IMR-90 (cell line): ENCODE data around the gene AUTS2. TPM values are rescaled to one million over a fixed set of nuclear protein-coding genes. Genes with fewer than 3 reads are reported as not detected.

Experiments
- ATAC-seq: fragments of 200-7000 bp; cut with Tn5 transposase; 2 replicates; pipeline ENCODE4 v1.9.1; 2020; ENCODE audit warnings: low read depth, mild to moderate bottlenecking, moderate library complexity
- BruUV-seq: library from RNA; stranded (reverse); fragments of 400-500 nt; replicated peaks from 2 replicates; lab custom pipeline; 2021; lab: Mats Ljungman, UMichigan
- CTCF ChIA-PET: fragments of 300-600 bp; formaldehyde crosslinking; extraction: SDS; loops from one replicate; lab custom pipeline; 2021; ENCODE audit warnings: antibody characterized with exemption; lab: Yijun Ruan, JAX
- POLR2A ChIA-PET: fragments of 300-600 bp; sonication (Branson Sonifier 250); formaldehyde crosslinking; loops from one replicate; lab custom pipeline; 2022; ENCODE audit warnings: antibody characterized with exemption; ENCODE audit not compliant: unreplicated experiment; lab: Charles Lee
- DNase-seq: peaks from one replicate; pipeline ENCODE4 v3.0.0; 2013
- H2AFZ ChIP-seq: replicated peaks from 2 replicates; pipeline ENCODE3; 2013; ENCODE audit warnings: low read length, mild to moderate bottlenecking; ENCODE audit not compliant: poor library complexity
- H2AK5ac ChIP-seq: 2 replicates; pipeline ENCODE4 v1.6.1; 2013; ENCODE audit warnings: low read depth, low read length, inconsistent platforms
- H2AK9ac ChIP-seq: replicated peaks from 2 replicates; pipeline ENCODE3; 2013; ENCODE audit warnings: mild to moderate bottlenecking, low read depth, low read length, moderate library complexity; ENCODE audit not compliant: poor library complexity
- H2BK120ac ChIP-seq: 2 replicates; pipeline ENCODE4 v1.6.1; 2013; ENCODE audit warnings: low read depth, low read length, inconsistent platforms
- H2BK15ac ChIP-seq: 3 replicates; pipeline ENCODE4 v1.6.1; 2013; ENCODE audit warnings: low read depth, low read length, inconsistent platforms
- H2BK20ac ChIP-seq: 2 replicates; pipeline ENCODE4 v1.6.1; 2013; ENCODE audit warnings: low read depth, mild to moderate bottlenecking, inconsistent platforms, low read length, moderate library complexity
- H2BK5ac ChIP-seq: 2 replicates; pipeline ENCODE4 v1.6.1; 2013; ENCODE audit warnings: mild to moderate bottlenecking, low read depth, low read length, inconsistent platforms; ENCODE audit not compliant: poor library complexity, severe bottlenecking
- H3K14ac ChIP-seq: replicated peaks from 2 replicates; pipeline ENCODE4 v1.6.1; 2013; ENCODE audit warnings: low read depth, low read length, inconsistent platforms
- H3K18ac ChIP-seq: 2 replicates; pipeline ENCODE4 v1.6.1; 2013; ENCODE audit warnings: low read depth, low read length, control low read depth
- H3K23ac ChIP-seq: 2 replicates; pipeline ENCODE4 v1.6.1; 2013; ENCODE audit warnings: low read depth, low read length, inconsistent platforms
- H3K27ac ChIP-seq: 2 replicates; pipeline ENCODE4 v1.5.1; 2013; ENCODE audit warnings: mild to moderate bottlenecking, control low read depth, low read length; ENCODE audit not compliant: insufficient read depth
- H3K27me3 ChIP-seq: 2 replicates; pipeline ENCODE4 v1.6.1; 2013; ENCODE audit warnings: low read length; ENCODE audit not compliant: control insufficient read depth, insufficient read depth
- H3K36me3 ChIP-seq: 2 replicates; pipeline ENCODE4 v1.6.1; 2013; ENCODE audit warnings: low read length, mixed read lengths; ENCODE audit not compliant: control insufficient read depth, insufficient read depth
- H3K4ac ChIP-seq: 2 replicates; pipeline ENCODE4 v1.6.1; 2013; ENCODE audit warnings: low read depth, low read length, inconsistent platforms
- H3K4me1 ChIP-seq: 2 replicates; pipeline ENCODE4 v1.6.1; 2013; ENCODE audit warnings: low read length, mixed read lengths; ENCODE audit not compliant: control insufficient read depth, insufficient read depth
- H3K4me2 ChIP-seq: 2 replicates; pipeline ENCODE4 v1.6.1; 2013; ENCODE audit warnings: low read depth, mild to moderate bottlenecking, control low read depth, low read length, moderate library complexity
- H3K4me3 ChIP-seq: 2 replicates; pipeline ENCODE4 v1.5.1; 2013; ENCODE audit warnings: low read depth, mild to moderate bottlenecking, control low read depth, low read length, moderate library complexity; ENCODE audit not compliant: insufficient read depth
- H3K56ac ChIP-seq: 2 replicates; pipeline ENCODE4 v1.6.1; 2013; ENCODE audit warnings: low read length, inconsistent platforms; ENCODE audit not compliant: insufficient read depth; ENCODE audit errors: extremely low read depth
- H3K79me1 ChIP-seq, 2 experiments: 2 replicates each; pipeline ENCODE4 v1.6.1; 2013; ENCODE audit warnings: low read length in 2 of 2, inconsistent platforms in 1 of 2, low read depth in 1 of 2
- H3K9ac ChIP-seq: 2 replicates; pipeline ENCODE4 v1.6.1; 2013; ENCODE audit warnings: low read depth, low read length, control low read depth
- H3K9me1 ChIP-seq: 2 replicates; pipeline ENCODE4 v1.6.1; 2013; ENCODE audit warnings: low read length, inconsistent platforms; ENCODE audit not compliant: insufficient read depth
- H3K9me3 ChIP-seq: 2 replicates; pipeline ENCODE4 v1.6.1; 2013; ENCODE audit warnings: low read length; ENCODE audit not compliant: control insufficient read depth, insufficient read depth
- H4K20me1 ChIP-seq: 2 replicates; pipeline ENCODE4 v1.6.1; 2013; ENCODE audit warnings: low read length, inconsistent platforms; ENCODE audit not compliant: insufficient read depth
- H4K5ac ChIP-seq: 2 replicates; pipeline ENCODE4 v1.6.1; 2013; ENCODE audit warnings: mild to moderate bottlenecking, low read depth, low read length, control low read depth
- H4K8ac ChIP-seq, 2 experiments: 2 replicates each; pipeline ENCODE4 v1.6.1; 2013; ENCODE audit warnings: low read depth in 2 of 2, low read length in 2 of 2, control low read depth in 1 of 2, inconsistent platforms in 1 of 2
- H4K91ac ChIP-seq: 2 replicates; pipeline ENCODE4 v1.6.1; 2013; ENCODE audit warnings: low read depth, low read length, inconsistent platforms; ENCODE audit not compliant: insufficient read depth
- BHLHE40 ChIP-seq: fragments of 150-350 bp; IDR thresholded peaks from 2 replicates; pipeline ENCODE4 v1.6.1; 2016; ENCODE audit warnings: mild to moderate bottlenecking, low read depth, low read length
- CEBPB ChIP-seq: IDR thresholded peaks from 2 replicates; pipeline ENCODE4 v1.6.1; 2012; ENCODE audit warnings: low read depth, low read length, improper control_type of control experiment
- FOS ChIP-seq: fragments of 150-350 bp; IDR thresholded peaks from 2 replicates; pipeline ENCODE4 v1.6.1; 2016; ENCODE audit warnings: low read depth, low read length
- MXI1 ChIP-seq: IDR thresholded peaks from 2 replicates; pipeline ENCODE4 v1.6.1; 2012; ENCODE audit warnings: low read depth, mild to moderate bottlenecking, low read length, moderate library complexity, borderline replicate concordance
- NFE2L2 ChIP-seq: fragments of 150-350 bp; IDR thresholded peaks from 2 replicates; pipeline ENCODE4 v1.6.1; 2016; ENCODE audit warnings: low read depth, mild to moderate bottlenecking, low read length
- POLR2A ChIP-seq: IDR thresholded peaks from 2 replicates; pipeline ENCODE4 v1.6.1; 2012; ENCODE audit warnings: mild to moderate bottlenecking, low read depth, low read length
- RCOR1 ChIP-seq: IDR thresholded peaks from 2 replicates; pipeline ENCODE4 v1.6.1; 2012; ENCODE audit warnings: mild to moderate bottlenecking, low read length, improper control_type of control experiment; ENCODE audit not compliant: insufficient replicate concordance
- RFX5 ChIP-seq: IDR thresholded peaks from 2 replicates; pipeline ENCODE4 v1.8.0; 2012; ENCODE audit warnings: low read depth, mild to moderate bottlenecking, low read length, moderate library complexity
- WGBS, 2 experiments: methylation state at CpG; one replicate each; pipeline versions ENCODE4 v1.1.5 to v1.1.7; 2013; ENCODE audit warnings: missing lambda C conversion rate in 2 of 2; ENCODE audit not compliant: insufficient read length in 1 of 2; ENCODE audit errors: extremely low coverage in 2 of 2; 5-methylcytosine and 5-hydroxymethylcytosine counted together
- dilution Hi-C: fragments of 300-500 bp; cut with HindIII; formaldehyde crosslinking; loops from one replicate; pipeline ENCODE4 v1.14.3; 2018; ENCODE audit warnings: low sequenced_read_pairs; ENCODE audit not compliant: unreplicated experiment
- in situ Hi-C: fragments of 300-500 bp; cut with MboI; formaldehyde crosslinking; loops from 3 replicates; pipeline ENCODE4 v1.14.3; 2019; ENCODE audit warnings: low sequenced_read_pairs, inconsistent platforms, mixed read lengths
- intact Hi-C: fragments of 100-400 bp; cut with micrococcal nuclease; formaldehyde crosslinking; loops from 2 replicates; pipeline ENCODE4 v1.10.0; 2022
- polyA plus RNA-seq, 3 experiments: library from polyadenylated mRNA; depleted of rRNA; stranded (reverse); fragments of >200 nt; gene quantifications; 2 replicates each; pipeline ENCODE4 v1.2.3, GENCODE V29; 2012; ENCODE audit warnings: low replicate concordance in 1 of 3
- total RNA-seq: library from RNA; depleted of rRNA; stranded (reverse); fragments of >200 nt; gene quantifications from 2 replicates; pipeline ENCODE4 v1.2.3, GENCODE V29; 2012
- TF ChIP-seq, protein P1 (sequence below): conservative IDR thresholded peaks from 2 replicates; pipeline ENCODE4 v1.5.1; 2012; ENCODE audit warnings: mild to moderate bottlenecking, low read depth, low read length, improper control_type of control experiment
- TF ChIP-seq, protein P2 (sequence below): fragments of 150-350 bp; IDR thresholded peaks from 2 replicates; pipeline ENCODE4 v1.6.1; 2017; ENCODE audit warnings: mild to moderate bottlenecking, antibody characterized with exemption, low read length, low read depth

AUTS2 gene
- total and polyA plus RNA-seq, 2 of the 4 experiments (the other 2 are of a cell fraction), result 0.90 to 3.0 TPM

GRCh38 chr7:69764681-69765080 lies 166.4 kb downstream of the AUTS2 start:
- Histone ChIP-seq H4K5ac (no peak overlapping the region), H3K79me1 (no peaks in the 10 kb centered on the region), H3K23ac (no peak overlapping the region), H2BK5ac (no peak overlapping the region), H2BK120ac (no peak overlapping the region), H2AFZ (no peak overlapping the region), H3K36me3 (no peaks in the 10 kb centered on the region), H3K4ac (no peak overlapping the region), H3K14ac (no peak overlapping the region), H3K9me3 (peaks cover 3% of the 10 kb centered on the region; the same call in 1 of the 2 replicates), H4K20me1 (no peaks in the 10 kb centered on the region), H2BK20ac (no peak overlapping the region), H3K27me3 (no peaks in the 10 kb centered on the region), H3K4me1 (no peaks in the 10 kb centered on the region), H2BK15ac (no peak overlapping the region), H3K27ac (no peak overlapping the region), H3K18ac (no peak overlapping the region), H2AK9ac (no peak overlapping the region), H3K9ac (no peak overlapping the region), H3K4me3 (no peak overlapping the region), H3K56ac (no peak overlapping the region), H3K4me2 (no peak overlapping the region), H2AK5ac (no peak overlapping the region), H3K9me1 (no peaks in the 10 kb centered on the region), H4K8ac (no peak overlapping the region), H4K91ac (no peak overlapping the region)
- CTCF ChIA-PET, result no interaction called here
- DNase-seq (no peak), ATAC-seq (no peak)
- no TSS peak for BruUV-seq
- POLR2A ChIA-PET, result no interaction called here
- dilution Hi-C loops, result no loop called here
- no CpG with 5 or more reads among the region's 2 CpGs for WGBS, 2 experiments
- TF ChIP-seq, protein P1, sequence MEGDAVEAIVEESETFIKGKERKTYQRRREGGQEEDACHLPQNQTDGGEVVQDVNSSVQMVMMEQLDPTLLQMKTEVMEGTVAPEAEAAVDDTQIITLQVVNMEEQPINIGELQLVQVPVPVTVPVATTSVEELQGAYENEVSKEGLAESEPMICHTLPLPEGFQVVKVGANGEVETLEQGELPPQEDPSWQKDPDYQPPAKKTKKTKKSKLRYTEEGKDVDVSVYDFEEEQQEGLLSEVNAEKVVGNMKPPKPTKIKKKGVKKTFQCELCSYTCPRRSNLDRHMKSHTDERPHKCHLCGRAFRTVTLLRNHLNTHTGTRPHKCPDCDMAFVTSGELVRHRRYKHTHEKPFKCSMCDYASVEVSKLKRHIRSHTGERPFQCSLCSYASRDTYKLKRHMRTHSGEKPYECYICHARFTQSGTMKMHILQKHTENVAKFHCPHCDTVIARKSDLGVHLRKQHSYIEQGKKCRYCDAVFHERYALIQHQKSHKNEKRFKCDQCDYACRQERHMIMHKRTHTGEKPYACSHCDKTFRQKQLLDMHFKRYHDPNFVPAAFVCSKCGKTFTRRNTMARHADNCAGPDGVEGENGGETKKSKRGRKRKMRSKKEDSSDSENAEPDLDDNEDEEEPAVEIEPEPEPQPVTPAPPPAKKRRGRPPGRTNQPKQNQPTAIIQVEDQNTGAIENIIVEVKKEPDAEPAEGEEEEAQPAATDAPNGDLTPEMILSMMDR, result no peak
- TF ChIP-seq NFE2L2 (no peak), MXI1 (no peak), RCOR1 (no peak), RFX5 (no peak), FOS (no peak), BHLHE40 (no peak), CEBPB (no peak), POLR2A (no peak)
- TF ChIP-seq, protein P2, sequence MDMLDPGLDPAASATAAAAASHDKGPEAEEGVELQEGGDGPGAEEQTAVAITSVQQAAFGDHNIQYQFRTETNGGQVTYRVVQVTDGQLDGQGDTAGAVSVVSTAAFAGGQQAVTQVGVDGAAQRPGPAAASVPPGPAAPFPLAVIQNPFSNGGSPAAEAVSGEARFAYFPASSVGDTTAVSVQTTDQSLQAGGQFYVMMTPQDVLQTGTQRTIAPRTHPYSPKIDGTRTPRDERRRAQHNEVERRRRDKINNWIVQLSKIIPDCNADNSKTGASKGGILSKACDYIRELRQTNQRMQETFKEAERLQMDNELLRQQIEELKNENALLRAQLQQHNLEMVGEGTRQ, result no peak
- intact Hi-C loops, result no loop called here
- in situ Hi-C loops, result no loop called here
